ENCODE results near the gene COX20. TPM values are rescaled to one million over a fixed set of nuclear protein-coding genes. Genes with fewer than 3 reads are reported as not detected.

The COX20 gene
- total RNA-seq, 2 experiments from 2014 or later: 14.5 to 16.8 TPM

GRCh38 chr1:244862699-244863490 lies 27.4 kb downstream of the COX20 start:
- Histone ChIP-seq H3K27ac (ENCODE audit: low read depth in 1 of 2, low read length in 2 of 2) (peak overlapping the region; percentile 95 to 99), H3K36me3 (ENCODE audit: insufficient read depth, low read length) (peaks cover 45% of the 10 kb centered on the region), H3K4me3 (ENCODE audit: low read length) (peak overlapping the region; percentile 91), H3K9me3 (ENCODE audit: control insufficient read depth in 1 of 2, insufficient read depth in 1 of 2, low read length in 2 of 2) (no peaks in the 10 kb centered on the region), H3K4me1 (ENCODE audit: insufficient read depth, low read length) (peaks cover 26% of the 10 kb centered on the region), H3K27me3 (ENCODE audit: control insufficient read depth in 1 of 2, insufficient read depth in 2 of 2, low read length in 2 of 2) (no peaks in the 10 kb centered on the region)
- TF ChIP-seq, protein P1, sequence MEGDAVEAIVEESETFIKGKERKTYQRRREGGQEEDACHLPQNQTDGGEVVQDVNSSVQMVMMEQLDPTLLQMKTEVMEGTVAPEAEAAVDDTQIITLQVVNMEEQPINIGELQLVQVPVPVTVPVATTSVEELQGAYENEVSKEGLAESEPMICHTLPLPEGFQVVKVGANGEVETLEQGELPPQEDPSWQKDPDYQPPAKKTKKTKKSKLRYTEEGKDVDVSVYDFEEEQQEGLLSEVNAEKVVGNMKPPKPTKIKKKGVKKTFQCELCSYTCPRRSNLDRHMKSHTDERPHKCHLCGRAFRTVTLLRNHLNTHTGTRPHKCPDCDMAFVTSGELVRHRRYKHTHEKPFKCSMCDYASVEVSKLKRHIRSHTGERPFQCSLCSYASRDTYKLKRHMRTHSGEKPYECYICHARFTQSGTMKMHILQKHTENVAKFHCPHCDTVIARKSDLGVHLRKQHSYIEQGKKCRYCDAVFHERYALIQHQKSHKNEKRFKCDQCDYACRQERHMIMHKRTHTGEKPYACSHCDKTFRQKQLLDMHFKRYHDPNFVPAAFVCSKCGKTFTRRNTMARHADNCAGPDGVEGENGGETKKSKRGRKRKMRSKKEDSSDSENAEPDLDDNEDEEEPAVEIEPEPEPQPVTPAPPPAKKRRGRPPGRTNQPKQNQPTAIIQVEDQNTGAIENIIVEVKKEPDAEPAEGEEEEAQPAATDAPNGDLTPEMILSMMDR (IDR thresholded peaks at IDR 0.05): no peak
- ChIA-PET POLR2A (interaction anchor here (0.9 to 22.6 kb wide), 14 partner anchors 10 to 1608 kb away, joined by 3 to 1262 read pairs (median 22); partner anchors contain the start of genes ADSS2, CEP170, COX20 and DESI2), CTCF (interaction anchor here (0.6 to 6.2 kb wide), 6 partner anchors 27 to 179 kb away, joined by 3 to 63 read pairs (median 6); partner anchors contain the start of gene COX20)
- peak overlapping the region; percentile 98 for H3K27ac Mint-ChIP-seq
- ATAC-seq (ENCODE audit: poor library complexity) (peak; percentile 56), DNase-seq (peak; percentile 93 to 99 (median 98))
- intact Hi-C loops (cut with DNase I, micrococcal nuclease): loop anchor here (1.0 to 10.0 kb wide), 7 partner anchors 9 to 411 kb away; partner anchors contain the start of genes ADSS2 (in 2 of the 2), DESI2 (in 2 of the 2) and COX20 (in 1 of the 2)
- H3K36me3 Mint-ChIP-seq (ENCODE audit: low read depth): peaks cover 72% of the 10 kb centered on the region
- H3K9me3 Mint-ChIP-seq: no peaks in the 10 kb centered on the region
- H3K4me3 Mint-ChIP-seq: peak overlapping the region; percentile 96
- H3K27me3 Mint-ChIP-seq: peaks cover 5% of the 10 kb centered on the region
- peaks cover 68% of the 10 kb centered on the region for H3K4me1 Mint-ChIP-seq (ENCODE audit: low read depth)

- peak overlapping the region; percentile 98 for H3K27ac Mint-ChIP-seq
- Histone ChIP-seq H3K4me1 (ENCODE audit: insufficient read depth, low read length) (peaks cover 24% of the 10 kb centered on the region), H3K4me3 (ENCODE audit: low read length) (peak overlapping the region; percentile 91), H3K9me3 (ENCODE audit: control insufficient read depth in 1 of 2, insufficient read depth in 1 of 2, low read length in 2 of 2) (no peaks in the 10 kb centered on the region), H3K27ac (ENCODE audit: low read depth in 1 of 2, low read length in 2 of 2) (peak overlapping the region; percentile 98 to 99), H3K36me3 (ENCODE audit: insufficient read depth, low read length) (peaks cover 37% of the 10 kb centered on the region), H3K27me3 (ENCODE audit: control insufficient read depth in 1 of 2, insufficient read depth in 2 of 2, low read length in 2 of 2) (no peaks in the 10 kb centered on the region)
- peak in 5 of 14 experiments; percentile 16 to 57 (median 27) for DNase-seq
- ATAC-seq (ENCODE audit: poor library complexity): no peak
- H3K4me3 Mint-ChIP-seq: peak overlapping the region; percentile 96
- H3K36me3 Mint-ChIP-seq (ENCODE audit: low read depth): peaks cover 64% of the 10 kb centered on the region
- no peaks in the 10 kb centered on the region for H3K9me3 Mint-ChIP-seq
- intact Hi-C loops (cut with DNase I, micrococcal nuclease): loop anchor here (1.0 to 10.0 kb wide), 9 partner anchors 28 to 411 kb away; partner anchors contain the start of genes ADSS2 (in 2 of the 2), COX20 (in 2 of the 2) and DESI2 (in 2 of the 2)
- ChIA-PET CTCF (interaction anchor here (0.7 to 6.2 kb wide), 7 partner anchors 10 to 179 kb away, joined by 3 to 63 read pairs (median 5); partner anchors contain the start of gene COX20), POLR2A (interaction anchor here (0.8 to 22.6 kb wide), 17 partner anchors 11 to 1608 kb away, joined by 3 to 1262 read pairs (median 14); partner anchors contain the start of genes ADSS2, CATSPERE, CEP170 and COX20)
- peaks cover 60% of the 10 kb centered on the region for H3K4me1 Mint-ChIP-seq (ENCODE audit: low read depth)
- peaks cover 5% of the 10 kb centered on the region for H3K27me3 Mint-ChIP-seq
- TF ChIP-seq, protein P1 (IDR thresholded peaks at IDR 0.05): no peak
These were observed 28.2 kb downstream of the COX20 start for GRCh38 chr1:244863491-244864252.
